Liver (tissue), 3 donors: ENCODE data around the gene MAP10.

ENCODE experiments used
- HNF4A ChIP-seq, 2 donors: conservative IDR thresholded peaks; 2 replicates each; pipeline ENCODE4 v1.6.1; 2016; ENCODE audit warnings: antibody characterized with exemption in 2 of 2, mild to moderate bottlenecking in 2 of 2
- HNF4G ChIP-seq: IDR thresholded peaks from 2 replicates; pipeline ENCODE4 v1.6.1; 2016; ENCODE audit warnings: antibody characterized with exemption
- JUND ChIP-seq, 2 donors: IDR thresholded peaks; 2 replicates each; pipeline ENCODE4 v1.6.1; 2016; ENCODE audit warnings: antibody characterized with exemption in 2 of 2
- RAD21 ChIP-seq, 2 donors: IDR thresholded peaks; 2 replicates each; pipeline ENCODE4 v1.6.1; 2016; ENCODE audit warnings: antibody characterized with exemption in 2 of 2, mild to moderate bottlenecking in 2 of 2
- RXRA ChIP-seq, 2 donors: IDR thresholded peaks; 2 replicates each; pipeline ENCODE4 v1.6.1; 2017 to 2018; ENCODE audit warnings: antibody characterized with exemption in 2 of 2, mild to moderate bottlenecking in 1 of 2
- TAF1 ChIP-seq: conservative IDR thresholded peaks from 2 replicates; pipeline ENCODE4 v1.6.1; 2016; ENCODE audit warnings: antibody characterized with exemption, mild to moderate bottlenecking
- YY1 ChIP-seq: IDR thresholded peaks from 2 replicates; pipeline ENCODE4 v1.6.1; 2016; ENCODE audit warnings: antibody characterized with exemption, mild to moderate bottlenecking
- TF ChIP-seq, protein P1 (sequence below): fragments of 150-350 bp; IDR thresholded peaks from 2 replicates; pipeline ENCODE4 v1.5.1; 2017; ENCODE audit warnings: improper control_type of control experiment, low read depth, low read length; ENCODE audit not compliant: missing input control
- TF ChIP-seq, protein P2 (sequence below): IDR thresholded peaks from 2 replicates; pipeline ENCODE4 v1.6.1; 2016; ENCODE audit warnings: antibody characterized with exemption
- TF ChIP-seq, protein P3 (sequence below): IDR thresholded peaks from 2 replicates; pipeline ENCODE4 v1.6.1; 2016; ENCODE audit warnings: antibody characterized with exemption
- TF ChIP-seq, protein P4 (sequence below): IDR thresholded peaks from 2 replicates; pipeline ENCODE4 v1.6.1; 2016; ENCODE audit warnings: antibody characterized with exemption, mild to moderate bottlenecking
- donor health status: healthy.
- donor health status: healthy.

DNA sequence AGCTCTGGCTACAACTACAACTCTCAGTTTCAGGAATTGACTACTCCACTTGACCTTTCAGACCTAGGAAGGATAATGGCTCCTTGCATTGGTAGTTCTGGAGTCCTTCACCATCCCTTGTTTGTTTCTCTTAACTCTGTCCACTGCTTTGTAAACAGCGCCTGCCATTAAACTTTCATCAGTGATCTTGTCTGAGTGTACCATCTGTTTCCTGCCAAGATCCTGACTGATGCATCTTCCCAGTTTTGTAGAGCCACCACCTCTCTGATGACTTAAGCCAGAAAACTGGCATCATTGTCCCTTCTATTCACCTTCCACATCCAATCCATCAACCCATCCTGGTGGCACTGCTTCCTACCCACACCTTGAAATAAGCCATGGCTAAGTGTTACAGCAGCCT is 15.2 kb downstream of the MAP10 start:
- TF ChIP-seq, protein P1, sequence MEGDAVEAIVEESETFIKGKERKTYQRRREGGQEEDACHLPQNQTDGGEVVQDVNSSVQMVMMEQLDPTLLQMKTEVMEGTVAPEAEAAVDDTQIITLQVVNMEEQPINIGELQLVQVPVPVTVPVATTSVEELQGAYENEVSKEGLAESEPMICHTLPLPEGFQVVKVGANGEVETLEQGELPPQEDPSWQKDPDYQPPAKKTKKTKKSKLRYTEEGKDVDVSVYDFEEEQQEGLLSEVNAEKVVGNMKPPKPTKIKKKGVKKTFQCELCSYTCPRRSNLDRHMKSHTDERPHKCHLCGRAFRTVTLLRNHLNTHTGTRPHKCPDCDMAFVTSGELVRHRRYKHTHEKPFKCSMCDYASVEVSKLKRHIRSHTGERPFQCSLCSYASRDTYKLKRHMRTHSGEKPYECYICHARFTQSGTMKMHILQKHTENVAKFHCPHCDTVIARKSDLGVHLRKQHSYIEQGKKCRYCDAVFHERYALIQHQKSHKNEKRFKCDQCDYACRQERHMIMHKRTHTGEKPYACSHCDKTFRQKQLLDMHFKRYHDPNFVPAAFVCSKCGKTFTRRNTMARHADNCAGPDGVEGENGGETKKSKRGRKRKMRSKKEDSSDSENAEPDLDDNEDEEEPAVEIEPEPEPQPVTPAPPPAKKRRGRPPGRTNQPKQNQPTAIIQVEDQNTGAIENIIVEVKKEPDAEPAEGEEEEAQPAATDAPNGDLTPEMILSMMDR, result no peak
- no peak for TF ChIP-seq HNF4A (conservative IDR thresholded peaks at IDR 0.05)
- TF ChIP-seq RXRA (IDR thresholded peaks at IDR 0.05), result no peak
- TF ChIP-seq JUND (IDR thresholded peaks at IDR 0.05), result no peak
- no peak for TF ChIP-seq TAF1
- TF ChIP-seq, protein P2, sequence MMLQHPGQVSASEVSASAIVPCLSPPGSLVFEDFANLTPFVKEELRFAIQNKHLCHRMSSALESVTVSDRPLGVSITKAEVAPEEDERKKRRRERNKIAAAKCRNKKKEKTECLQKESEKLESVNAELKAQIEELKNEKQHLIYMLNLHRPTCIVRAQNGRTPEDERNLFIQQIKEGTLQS, result no peak
- TF ChIP-seq YY1, result no peak
- TF ChIP-seq, protein P3, sequence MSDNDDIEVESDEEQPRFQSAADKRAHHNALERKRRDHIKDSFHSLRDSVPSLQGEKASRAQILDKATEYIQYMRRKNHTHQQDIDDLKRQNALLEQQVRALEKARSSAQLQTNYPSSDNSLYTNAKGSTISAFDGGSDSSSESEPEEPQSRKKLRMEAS, result no peak
- no peak for TF ChIP-seq HNF4G
- TF ChIP-seq RAD21 (IDR thresholded peaks at IDR 0.05), result no peak
- TF ChIP-seq, protein P4, sequence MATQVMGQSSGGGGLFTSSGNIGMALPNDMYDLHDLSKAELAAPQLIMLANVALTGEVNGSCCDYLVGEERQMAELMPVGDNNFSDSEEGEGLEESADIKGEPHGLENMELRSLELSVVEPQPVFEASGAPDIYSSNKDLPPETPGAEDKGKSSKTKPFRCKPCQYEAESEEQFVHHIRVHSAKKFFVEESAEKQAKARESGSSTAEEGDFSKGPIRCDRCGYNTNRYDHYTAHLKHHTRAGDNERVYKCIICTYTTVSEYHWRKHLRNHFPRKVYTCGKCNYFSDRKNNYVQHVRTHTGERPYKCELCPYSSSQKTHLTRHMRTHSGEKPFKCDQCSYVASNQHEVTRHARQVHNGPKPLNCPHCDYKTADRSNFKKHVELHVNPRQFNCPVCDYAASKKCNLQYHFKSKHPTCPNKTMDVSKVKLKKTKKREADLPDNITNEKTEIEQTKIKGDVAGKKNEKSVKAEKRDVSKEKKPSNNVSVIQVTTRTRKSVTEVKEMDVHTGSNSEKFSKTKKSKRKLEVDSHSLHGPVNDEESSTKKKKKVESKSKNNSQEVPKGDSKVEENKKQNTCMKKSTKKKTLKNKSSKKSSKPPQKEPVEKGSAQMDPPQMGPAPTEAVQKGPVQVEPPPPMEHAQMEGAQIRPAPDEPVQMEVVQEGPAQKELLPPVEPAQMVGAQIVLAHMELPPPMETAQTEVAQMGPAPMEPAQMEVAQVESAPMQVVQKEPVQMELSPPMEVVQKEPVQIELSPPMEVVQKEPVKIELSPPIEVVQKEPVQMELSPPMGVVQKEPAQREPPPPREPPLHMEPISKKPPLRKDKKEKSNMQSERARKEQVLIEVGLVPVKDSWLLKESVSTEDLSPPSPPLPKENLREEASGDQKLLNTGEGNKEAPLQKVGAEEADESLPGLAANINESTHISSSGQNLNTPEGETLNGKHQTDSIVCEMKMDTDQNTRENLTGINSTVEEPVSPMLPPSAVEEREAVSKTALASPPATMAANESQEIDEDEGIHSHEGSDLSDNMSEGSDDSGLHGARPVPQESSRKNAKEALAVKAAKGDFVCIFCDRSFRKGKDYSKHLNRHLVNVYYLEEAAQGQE, result no peak
